H7 (cell line): ENCODE results near the gene MED15. TPM values are rescaled to one million over a fixed set of nuclear protein-coding genes. Genes with fewer than 3 reads are reported as not detected.

ENCODE experiments used
- DNase-seq: peaks from one replicate; pipeline ENCODE4 v3.0.0; 2012
- H3K27me3 ChIP-seq: 2 replicates; pipeline ENCODE4 v1.6.0; 2011; ENCODE audit warnings: mild to moderate bottlenecking, low read length; ENCODE audit not compliant: control insufficient read depth, insufficient read depth
- H3K36me3 ChIP-seq: replicated peaks from 2 replicates; pipeline ENCODE4 v1.5.1; 2011; ENCODE audit warnings: low read length; ENCODE audit not compliant: control insufficient read depth, insufficient read depth
- H3K4me3 ChIP-seq: 2 replicates; pipeline ENCODE4 v1.5.1; 2011; ENCODE audit warnings: low read depth, mild to moderate bottlenecking, control low read depth, low read length, moderate library complexity; ENCODE audit not compliant: insufficient read depth
- total RNA-seq: library from RNA; depleted of rRNA; stranded (reverse); fragments of >200 nt; shearing (Covaris generic); gene quantifications from 2 replicates; pipeline ENCODE4 v1.2.3, GENCODE V29; 2014

The MED15 gene
- total RNA-seq, 1 experiment from 2014 or later: 24.4 TPM

DNA sequence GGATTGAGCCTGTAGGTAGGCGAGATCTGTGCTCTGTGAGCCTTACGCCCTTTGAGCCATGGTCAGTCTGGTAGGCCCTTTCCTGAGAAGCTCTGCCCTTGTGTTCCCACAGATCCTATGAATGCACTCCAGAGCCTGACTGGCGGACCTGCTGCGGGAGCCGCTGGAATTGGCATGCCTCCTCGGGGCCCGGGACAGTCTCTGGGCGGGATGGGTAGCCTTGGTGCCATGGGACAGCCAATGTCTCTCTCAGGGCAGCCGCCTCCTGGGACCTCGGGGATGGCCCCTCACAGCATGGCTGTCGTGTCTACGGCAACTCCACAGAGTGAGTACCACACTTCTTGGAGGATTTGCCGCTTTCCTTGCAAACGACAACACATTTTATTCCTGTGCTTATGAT lies 47.4 kb downstream of the MED15 start:
- Histone ChIP-seq H3K36me3 (peaks cover 21% of the 10 kb centered on the region), H3K4me3 (no peak overlapping the region), H3K27me3 (no peaks in the 10 kb centered on the region)
- no peak for DNase-seq

DNA sequence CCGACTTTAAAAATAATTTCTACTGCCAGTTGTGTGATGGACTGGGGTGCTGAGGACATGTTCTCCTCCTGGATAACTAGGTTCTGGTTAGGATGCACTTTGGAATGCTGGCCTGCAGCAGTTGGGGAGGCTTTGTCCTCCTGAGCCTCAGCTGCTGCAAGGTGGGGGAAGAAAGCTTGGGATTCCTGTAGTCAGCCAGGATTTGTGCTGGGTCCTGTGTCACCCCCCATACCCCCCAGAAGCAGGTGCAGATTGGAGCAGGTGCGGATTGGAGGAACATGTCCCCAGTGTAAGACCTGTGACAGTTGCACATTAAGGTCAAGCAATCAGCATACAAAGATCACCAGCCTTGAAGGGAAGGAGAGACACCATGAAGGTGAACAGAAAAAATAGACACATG lies 51.1 kb downstream of the MED15 start:
- no peak for DNase-seq
- Histone ChIP-seq H3K36me3 (peaks cover 16% of the 10 kb centered on the region), H3K27me3 (no peaks in the 10 kb centered on the region), H3K4me3 (no peak overlapping the region)

DNA sequence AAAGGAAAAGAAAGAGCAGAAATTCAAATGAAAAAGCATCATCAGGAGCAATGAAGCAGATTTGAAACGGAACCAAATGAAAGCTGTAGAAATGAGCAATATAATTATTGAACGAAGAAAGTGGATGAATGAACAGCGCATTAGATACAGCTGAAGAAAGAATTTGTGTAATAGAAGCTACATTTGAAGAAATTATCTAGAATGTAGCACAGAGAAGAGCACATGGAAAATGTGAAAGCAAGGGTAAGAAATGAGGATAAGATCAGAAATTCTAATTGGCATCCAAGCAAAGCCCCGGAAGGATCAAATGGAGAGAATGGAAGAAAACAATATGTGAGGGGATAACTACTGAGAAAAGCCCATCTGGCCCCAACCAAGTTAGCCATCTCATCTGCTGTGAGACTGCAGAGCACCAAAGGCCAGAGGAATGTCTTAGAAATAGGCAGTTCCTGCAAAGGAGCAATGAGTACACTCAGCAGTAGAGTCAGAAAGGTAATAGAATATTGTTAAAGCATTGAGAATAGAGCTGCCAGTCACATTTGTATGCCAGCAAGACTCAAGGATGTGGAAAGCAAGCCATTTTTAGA lies 51.9 kb downstream of the MED15 start:
- Histone ChIP-seq H3K27me3 (no peaks in the 10 kb centered on the region), H3K36me3 (peaks cover 10% of the 10 kb centered on the region), H3K4me3 (no peak overlapping the region)
- DNase-seq: no peak

DNA sequence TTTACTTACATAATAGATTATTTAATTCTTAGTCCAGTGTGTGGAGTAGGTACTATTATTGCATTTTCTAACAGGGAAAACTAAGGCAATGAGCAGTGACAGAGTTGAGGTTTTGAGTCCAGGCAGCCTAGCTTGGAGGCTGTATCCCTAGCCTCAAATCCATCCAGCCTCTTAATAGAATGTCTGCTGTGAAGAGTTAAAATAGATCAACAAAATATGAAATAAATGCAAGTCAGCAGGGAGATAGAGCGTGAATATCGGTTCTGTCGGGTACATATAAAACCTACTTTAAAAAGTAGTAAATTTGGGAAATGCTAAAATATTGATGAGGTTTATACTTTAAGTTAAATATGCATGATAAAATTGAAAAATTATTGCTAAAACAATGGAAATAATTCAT lies 53.3 kb downstream of the MED15 start:
- Histone ChIP-seq H3K4me3 (no peak overlapping the region), H3K36me3 (peaks cover 15% of the 10 kb centered on the region), H3K27me3 (no peaks in the 10 kb centered on the region)
- DNase-seq: no peak

DNA sequence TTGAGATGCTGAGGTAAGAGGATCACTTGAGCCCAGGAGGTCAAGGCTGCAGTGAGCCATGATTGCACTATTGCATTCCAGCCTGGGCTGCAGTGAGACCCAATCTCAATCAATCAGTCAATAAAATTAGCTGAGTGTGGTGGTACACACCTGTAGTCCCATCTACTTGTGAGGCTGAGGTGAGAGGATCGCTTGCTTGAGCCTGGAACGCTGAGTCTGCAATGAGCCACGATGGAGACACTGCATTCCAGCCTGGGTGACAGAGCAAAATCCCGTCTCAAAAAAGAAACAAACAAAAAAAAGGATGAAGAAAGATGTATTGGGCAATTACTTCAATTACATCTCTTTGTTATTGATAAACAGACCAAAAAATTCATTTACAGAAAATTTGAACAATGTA lies 54.5 kb downstream of the MED15 start:
- H3K36me3 ChIP-seq: peaks cover 22% of the 10 kb centered on the region
- H3K4me3 ChIP-seq: no peak overlapping the region

DNA sequence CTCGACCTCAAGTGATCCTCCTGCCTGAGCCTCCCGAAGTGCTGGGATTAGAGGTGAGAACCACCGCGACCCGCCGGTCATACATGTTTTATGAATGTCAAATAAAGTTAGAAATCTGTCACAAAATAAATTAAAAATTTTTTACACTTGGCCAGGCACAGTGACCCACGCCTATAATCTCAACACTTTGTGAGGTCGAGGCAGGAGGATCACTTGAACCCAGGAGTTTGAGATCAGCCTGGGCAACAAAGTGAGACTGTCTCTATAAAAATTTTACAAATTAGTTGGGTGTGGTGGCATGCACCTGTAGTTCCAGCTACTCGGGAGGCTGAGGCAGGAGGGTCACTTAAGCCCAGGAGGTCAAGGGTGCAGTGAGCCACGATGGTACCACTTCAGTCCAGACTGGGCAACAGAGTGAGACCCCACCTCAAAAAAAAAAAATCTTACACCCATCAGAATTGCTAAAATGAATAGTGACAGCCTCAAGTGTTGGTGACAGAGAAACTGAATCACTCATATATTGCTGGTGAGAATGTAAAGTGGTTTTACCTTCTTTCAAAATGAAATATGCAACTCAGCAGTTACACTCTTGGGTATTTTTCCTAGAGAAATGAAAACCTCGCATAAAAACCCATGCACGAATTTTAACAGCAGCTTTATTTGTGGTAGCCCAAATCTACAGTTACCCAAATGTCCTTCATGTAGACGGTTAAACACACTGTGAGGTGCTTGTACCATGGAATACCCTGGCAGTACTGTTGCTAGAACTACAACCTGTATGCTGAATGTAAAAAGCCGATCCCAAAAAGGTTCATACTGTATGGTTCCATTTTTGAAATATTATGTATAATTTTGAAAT lies 55.4 kb downstream of the MED15 start:
- Histone ChIP-seq H3K36me3 (peaks cover 27% of the 10 kb centered on the region), H3K4me3 (no peak overlapping the region), H3K27me3 (no peaks in the 10 kb centered on the region)
- DNase-seq: no peak

More for the DNA sequence above, 54.5 kb downstream of the MED15 start:
- DNase-seq: no peak
- no peaks in the 10 kb centered on the region for H3K27me3 ChIP-seq

DNA sequence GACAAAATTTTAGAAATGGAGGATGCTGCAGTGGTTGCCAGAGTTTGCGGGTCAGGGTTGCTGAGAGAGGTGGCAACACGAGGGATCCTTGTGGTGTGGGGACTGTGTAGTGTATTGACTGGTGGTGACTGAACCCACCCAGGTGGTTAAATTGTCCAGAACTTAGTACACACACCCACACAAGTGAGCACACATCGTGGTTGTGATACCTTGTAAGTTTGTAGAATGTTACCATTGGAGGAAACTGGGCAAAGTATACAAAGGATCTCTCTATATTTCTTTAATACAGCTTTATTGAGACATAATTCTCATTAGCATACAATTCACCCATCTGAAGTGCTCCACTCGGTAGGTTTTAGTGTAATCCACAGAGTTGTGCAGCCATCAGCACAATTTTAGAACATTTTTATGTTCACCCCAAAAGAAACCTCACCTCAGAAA lies 56.1 kb downstream of the MED15 start:
- Histone ChIP-seq H3K36me3 (peaks cover 28% of the 10 kb centered on the region), H3K4me3 (no peak overlapping the region), H3K27me3 (no peaks in the 10 kb centered on the region)
- no peak for DNase-seq

DNA sequence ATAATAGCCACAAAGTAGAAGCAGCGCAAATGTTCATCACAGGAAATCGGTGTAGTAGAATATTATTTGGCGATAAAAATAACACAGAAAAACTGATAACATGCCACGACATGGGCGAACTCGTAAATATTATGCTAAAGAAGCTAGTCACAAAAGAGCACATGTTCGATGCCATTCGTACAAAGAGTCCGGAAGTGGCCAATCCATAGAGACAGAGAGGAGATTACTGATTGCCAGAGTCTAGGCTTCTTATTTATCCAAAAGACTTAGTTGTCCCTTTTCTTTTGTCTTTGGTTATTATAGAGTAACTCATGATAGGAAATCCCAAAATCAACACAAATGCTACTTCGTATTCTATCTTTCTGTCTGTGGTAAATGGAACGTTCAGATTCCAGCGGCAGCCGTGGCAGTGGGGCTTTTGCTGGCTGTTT lies 56.5 kb downstream of the MED15 start:
- H3K36me3 ChIP-seq: peaks cover 31% of the 10 kb centered on the region
- no peaks in the 10 kb centered on the region for H3K27me3 ChIP-seq
- no peak overlapping the region for H3K4me3 ChIP-seq
- no peak for DNase-seq

DNA sequence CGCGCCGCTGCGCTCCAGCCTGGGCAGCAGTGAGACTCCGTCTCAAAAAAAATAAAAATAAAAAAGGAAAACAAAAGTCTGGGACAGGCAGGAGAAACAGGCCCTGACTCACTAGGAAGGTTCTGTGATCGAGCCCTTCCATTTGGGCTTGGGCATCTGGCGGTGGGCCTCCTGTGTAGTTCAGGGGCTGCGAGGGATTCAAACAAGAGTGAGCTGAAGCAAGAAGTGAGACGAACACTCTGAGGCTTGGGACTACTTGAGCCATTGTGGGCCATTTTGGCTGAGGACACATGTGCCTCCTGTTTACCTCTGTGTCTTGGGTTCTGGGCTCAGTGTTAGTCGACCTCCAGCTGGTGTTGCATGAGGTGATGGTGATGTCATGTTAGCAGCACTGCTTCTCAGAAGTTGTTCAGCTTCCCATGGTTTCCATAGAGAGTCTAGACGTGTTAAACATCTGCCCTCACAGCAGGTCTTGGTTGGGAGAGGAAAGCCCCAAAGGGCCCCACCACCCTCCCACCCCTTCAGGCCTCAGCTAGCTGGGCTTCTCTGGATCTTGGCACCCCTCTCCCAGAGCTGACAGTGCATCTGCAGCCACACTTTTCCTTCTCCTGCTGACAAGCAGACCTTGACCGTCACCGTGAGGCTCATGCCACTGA lies 57.8 kb downstream of the MED15 start:
- peaks cover 34% of the 10 kb centered on the region for H3K36me3 ChIP-seq
- H3K4me3 ChIP-seq: no peak overlapping the region
- H3K27me3 ChIP-seq: no peaks in the 10 kb centered on the region
- no peak for DNase-seq

DNA sequence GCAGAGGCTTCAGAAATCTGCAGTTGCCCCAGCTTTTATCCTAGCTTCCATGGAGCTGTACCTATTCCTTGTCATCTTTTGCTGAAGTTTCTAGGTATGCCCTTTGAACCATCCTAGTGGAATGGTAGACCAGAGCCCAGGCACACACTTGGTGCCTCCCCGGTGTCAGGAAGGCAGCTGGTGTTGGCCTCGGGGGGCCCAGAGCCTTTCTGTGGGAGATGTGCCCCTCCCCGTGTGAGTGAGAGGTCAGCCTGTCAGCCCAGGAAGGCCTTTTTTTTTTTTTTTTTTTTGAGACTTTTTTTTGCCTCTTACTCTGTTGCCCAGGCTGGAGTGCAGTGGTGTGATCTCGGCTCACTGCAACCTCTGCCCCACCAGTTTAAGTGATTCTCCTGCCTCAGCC lies 58.4 kb downstream of the MED15 start:
- Histone ChIP-seq H3K27me3 (no peaks in the 10 kb centered on the region), H3K36me3 (peaks cover 34% of the 10 kb centered on the region), H3K4me3 (no peak overlapping the region)
- DNase-seq: no peak

DNA sequence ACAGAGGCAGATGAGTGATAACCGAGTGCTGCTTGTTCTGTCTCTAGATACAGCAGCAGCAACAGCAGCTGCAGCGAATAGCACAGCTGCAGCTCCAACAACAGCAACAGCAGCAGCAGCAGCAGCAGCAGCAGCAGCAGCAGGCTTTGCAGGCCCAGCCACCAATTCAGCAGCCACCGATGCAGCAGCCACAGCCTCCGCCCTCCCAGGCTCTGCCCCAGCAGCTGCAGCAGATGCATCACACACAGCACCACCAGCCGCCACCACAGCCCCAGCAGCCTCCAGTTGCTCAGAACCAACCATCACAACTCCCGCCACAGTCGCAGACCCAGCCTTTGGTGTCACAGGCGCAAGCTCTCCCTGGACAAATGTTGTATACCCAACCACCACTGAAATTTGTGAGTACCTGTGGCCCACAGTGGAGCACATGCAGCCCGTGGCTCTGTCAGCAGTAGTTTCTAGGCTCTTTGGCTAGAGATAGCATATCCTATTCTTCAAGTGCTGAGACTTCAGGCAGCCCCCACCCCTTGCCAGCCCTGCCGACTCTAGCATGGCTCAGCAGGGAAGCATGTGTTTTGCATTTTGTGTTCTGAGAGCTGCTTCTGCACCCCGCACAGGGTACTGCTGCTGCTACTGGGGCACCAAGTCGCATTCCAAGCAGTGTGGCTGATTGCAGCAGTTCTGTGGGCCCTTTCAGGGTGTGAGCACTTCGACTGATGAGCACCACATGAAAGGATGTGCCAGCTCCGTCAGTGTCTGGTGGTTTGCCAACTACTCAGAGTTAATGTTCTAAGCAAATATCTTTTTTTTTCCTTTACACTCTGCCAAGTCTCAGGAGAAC lies 59.2 kb downstream of the MED15 start:
- H3K36me3 ChIP-seq: peaks cover 36% of the 10 kb centered on the region
- no peak for DNase-seq
- H3K4me3 ChIP-seq: no peak overlapping the region
- no peaks in the 10 kb centered on the region for H3K27me3 ChIP-seq

DNA sequence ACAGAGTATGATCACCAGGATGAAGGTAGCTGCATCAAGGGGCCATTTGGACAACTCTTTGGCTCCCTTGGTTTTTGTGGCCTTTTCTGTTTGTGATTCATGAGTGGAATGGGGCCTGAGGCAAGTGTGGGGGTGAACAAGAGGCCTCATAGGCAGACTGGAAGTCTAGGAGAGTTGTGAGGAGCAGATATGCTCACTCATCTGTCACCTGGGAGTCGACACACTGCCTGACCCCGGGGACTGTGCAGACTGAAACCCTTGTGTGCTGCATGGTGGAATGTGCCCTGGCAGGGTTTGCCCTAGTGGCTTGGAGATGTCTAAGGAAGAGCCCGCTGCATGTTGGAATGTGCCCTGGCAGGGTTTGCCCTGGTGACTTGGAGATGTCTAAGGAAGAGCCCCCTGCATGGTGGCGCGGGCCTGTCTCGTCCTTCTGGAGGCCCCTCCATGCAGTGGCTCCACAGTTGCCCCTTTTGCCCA lies 60.0 kb downstream of the MED15 start:
- Histone ChIP-seq H3K4me3 (no peak overlapping the region), H3K27me3 (no peaks in the 10 kb centered on the region), H3K36me3 (peaks cover 39% of the 10 kb centered on the region)
- DNase-seq: no peak

DNA sequence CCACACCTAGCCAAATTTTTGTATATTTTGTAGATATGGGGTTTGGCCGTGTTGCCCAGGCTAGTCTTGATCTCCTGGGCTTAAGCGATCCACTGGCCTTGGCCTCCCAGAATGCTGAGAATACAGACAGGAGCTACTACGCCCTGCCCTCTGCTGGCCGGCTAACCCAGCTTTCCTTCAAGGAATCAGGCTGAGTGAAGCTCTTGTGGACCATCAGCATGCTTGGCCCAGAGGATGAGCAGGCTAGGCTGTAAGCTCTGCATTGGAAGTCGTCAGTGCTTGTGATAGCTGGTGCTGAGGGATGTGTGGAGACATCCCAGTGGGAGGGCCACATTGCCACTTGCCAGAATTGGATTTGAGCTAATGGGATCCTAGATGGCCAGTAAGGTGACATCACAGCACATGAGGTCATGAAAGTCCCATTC lies 60.6 kb downstream of the MED15 start:
- peak; percentile 73 for DNase-seq
- Histone ChIP-seq H3K27me3 (no peaks in the 10 kb centered on the region), H3K36me3 (peaks cover 39% of the 10 kb centered on the region), H3K4me3 (no peak overlapping the region)

DNA sequence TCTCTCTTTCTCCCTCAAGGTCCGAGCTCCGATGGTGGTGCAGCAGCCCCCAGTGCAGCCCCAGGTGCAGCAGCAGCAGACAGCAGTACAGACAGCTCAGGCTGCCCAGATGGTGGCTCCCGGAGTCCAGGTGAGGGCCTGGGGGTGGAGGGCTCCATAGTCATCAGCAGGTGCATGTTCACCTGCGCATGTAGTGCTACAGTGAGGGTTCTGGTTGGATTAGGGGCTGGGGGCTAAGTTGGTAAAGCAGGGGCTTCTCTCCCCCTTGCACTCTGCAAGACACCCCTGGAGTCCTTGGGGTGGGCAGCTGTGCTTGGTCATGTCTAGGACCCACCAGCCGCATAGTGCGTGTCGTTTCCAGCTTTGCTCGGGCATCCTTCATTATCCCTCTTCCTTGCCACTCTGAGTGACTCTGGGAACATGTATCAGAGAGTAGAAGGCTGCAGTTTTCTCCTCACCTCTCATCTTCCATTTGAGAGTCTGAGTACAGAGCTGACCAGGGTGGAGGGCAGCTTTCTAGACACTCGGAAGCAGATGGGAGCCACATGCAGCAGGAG lies 61.2 kb downstream of the MED15 start:
- Histone ChIP-seq H3K36me3 (peaks cover 41% of the 10 kb centered on the region), H3K27me3 (no peaks in the 10 kb centered on the region), H3K4me3 (no peak overlapping the region)
- no peak for DNase-seq
